ENCODE data around the gene GPR78. TPM values are rescaled to one million over a fixed set of nuclear protein-coding genes. Genes with fewer than 3 reads are reported as not detected.
A peak's percentile ranks its signal among the peaks of the same experiment; 100 is the strongest.

Gene GPR78
- total RNA-seq, 1 experiment from 2014 or later: 3.4 TPM

DNA sequence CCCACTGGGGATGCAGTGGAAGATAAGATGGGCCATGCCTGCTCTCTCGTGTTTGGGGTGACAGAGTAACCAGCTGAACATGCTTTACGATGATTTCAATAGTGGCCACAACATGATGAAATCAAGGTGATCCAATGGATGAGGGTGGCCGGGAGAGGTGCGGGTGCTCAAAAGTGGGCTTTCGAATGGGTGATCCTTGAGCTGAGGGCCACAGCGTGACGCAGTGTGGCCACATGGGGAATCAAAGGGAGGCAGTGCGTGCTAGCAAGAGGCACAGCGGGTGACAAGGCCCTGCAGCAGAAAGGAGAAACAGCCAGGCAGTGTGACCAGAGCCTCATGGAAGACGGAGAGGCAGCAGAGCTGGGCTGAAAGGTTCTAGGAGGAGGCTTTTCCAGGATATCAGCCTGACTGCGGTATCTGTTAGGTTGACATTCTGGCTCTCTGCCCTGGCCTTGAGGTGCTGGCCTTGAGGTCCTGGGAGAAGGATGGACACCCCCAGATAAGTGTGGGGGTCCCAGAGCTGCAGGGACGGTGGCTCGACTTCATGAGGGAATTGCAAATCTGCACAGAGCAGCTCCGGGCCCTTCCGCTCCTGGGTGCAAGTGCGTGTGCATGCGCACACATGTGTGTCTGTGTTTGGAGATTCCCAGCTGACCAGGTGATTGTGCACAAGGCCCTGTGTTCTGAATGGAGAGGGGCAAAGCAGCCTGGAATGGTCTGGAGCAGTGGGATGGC, 38.0 kb upstream of the GPR78 start:
- Histone ChIP-seq H3K14ac (ENCODE audit: insufficient read depth, low read length) (no peak overlapping the region), H3K18ac (ENCODE audit: insufficient read length, low read depth, low read length) (no peak overlapping the region), H2BK120ac (ENCODE audit: low read depth, low read length, poor library complexity, severe bottlenecking) (no peak overlapping the region), H3K79me2 (ENCODE audit: insufficient read depth, low read length) (no peaks in the 10 kb centered on the region), H3K27me3 (ENCODE audit: insufficient read depth, low read length) (no peaks in the 10 kb centered on the region), H3K9me3 (ENCODE audit: control insufficient read depth, low read depth, low read length) (no peaks in the 10 kb centered on the region), H3K79me1 (ENCODE audit: insufficient read depth, low read depth, low read length, poor library complexity, severe bottlenecking) (no peaks in the 10 kb centered on the region), H4K5ac (ENCODE audit: insufficient read length, low read depth, low read length) (no peak overlapping the region), H4K8ac (replicated peaks; ENCODE audit: insufficient read length, low read depth, low read length) (no peak overlapping the region), H3K4ac (ENCODE audit: low read depth, low read length) (no peak overlapping the region), H2AFZ (ENCODE audit: low read length) (no peak overlapping the region), H3K23ac (ENCODE audit: insufficient read length, low read depth, low read length) (no peak overlapping the region), H3K23me2 (ENCODE audit: insufficient read length, low read depth, low read length, poor library complexity, severe bottlenecking) (peaks cover 2% of the 10 kb centered on the region), H3K9ac (ENCODE audit: extremely low read depth, insufficient read length, low read length) (no peak overlapping the region), H4K20me1 (ENCODE audit: control insufficient read depth, insufficient read depth, insufficient read length) (no peaks in the 10 kb centered on the region), H3K4me2 (ENCODE audit: insufficient read depth, insufficient read length, low read length) (no peak overlapping the region), H2BK12ac (ENCODE audit: insufficient read length, low read depth, low read length) (no peak overlapping the region), H3T11ph (ENCODE audit: low read length) (no peak overlapping the region), H2BK5ac (ENCODE audit: insufficient read length, low read length) (no peak overlapping the region), H2BK20ac (ENCODE audit: low read depth, low read length, poor library complexity, severe bottlenecking) (no peak overlapping the region), H3K56ac (ENCODE audit: insufficient read length, low read depth, low read length) (no peak overlapping the region), H4K91ac (ENCODE audit: insufficient read length, low read depth, low read length) (no peak overlapping the region), H2BK15ac (ENCODE audit: low read depth, low read length) (no peak overlapping the region), H3K27ac (ENCODE audit: insufficient read length, low read depth, low read length) (no peak overlapping the region), H3K4me1 (ENCODE audit: insufficient read depth, low read length) (no peaks in the 10 kb centered on the region), H2AK5ac (ENCODE audit: insufficient read length, low read length) (no peak overlapping the region)
- Mint-ChIP-seq H3K27ac (peak overlapping the region in 2 of 3 experiments; percentile 41 to 83; a peak in 4 of 7 replicates), H3K9me3 (no peaks in the 10 kb centered on the region), H3K4me1 (peaks cover 13 to 19% of the 10 kb centered on the region in 2 experiments), H3K4me3 (no peak overlapping the region), H3K36me3 (ENCODE audit: insufficient read depth in 1 of 3, low read depth in 3 of 3) (no peaks in the 10 kb centered on the region), H3K27me3 (ENCODE audit: low read depth) (peaks cover 4% of the 10 kb centered on the region)
- no peak for DNase-seq
- TF ChIP-seq, protein P1, sequence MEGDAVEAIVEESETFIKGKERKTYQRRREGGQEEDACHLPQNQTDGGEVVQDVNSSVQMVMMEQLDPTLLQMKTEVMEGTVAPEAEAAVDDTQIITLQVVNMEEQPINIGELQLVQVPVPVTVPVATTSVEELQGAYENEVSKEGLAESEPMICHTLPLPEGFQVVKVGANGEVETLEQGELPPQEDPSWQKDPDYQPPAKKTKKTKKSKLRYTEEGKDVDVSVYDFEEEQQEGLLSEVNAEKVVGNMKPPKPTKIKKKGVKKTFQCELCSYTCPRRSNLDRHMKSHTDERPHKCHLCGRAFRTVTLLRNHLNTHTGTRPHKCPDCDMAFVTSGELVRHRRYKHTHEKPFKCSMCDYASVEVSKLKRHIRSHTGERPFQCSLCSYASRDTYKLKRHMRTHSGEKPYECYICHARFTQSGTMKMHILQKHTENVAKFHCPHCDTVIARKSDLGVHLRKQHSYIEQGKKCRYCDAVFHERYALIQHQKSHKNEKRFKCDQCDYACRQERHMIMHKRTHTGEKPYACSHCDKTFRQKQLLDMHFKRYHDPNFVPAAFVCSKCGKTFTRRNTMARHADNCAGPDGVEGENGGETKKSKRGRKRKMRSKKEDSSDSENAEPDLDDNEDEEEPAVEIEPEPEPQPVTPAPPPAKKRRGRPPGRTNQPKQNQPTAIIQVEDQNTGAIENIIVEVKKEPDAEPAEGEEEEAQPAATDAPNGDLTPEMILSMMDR (conservative IDR thresholded peaks at IDR 0.05): no peak
- no CpG with 5 or more reads among the region's 17 CpGs for WGBS (ENCODE audit: extremely low coverage, insufficient read length, low lambda C conversion rate)
